Neuronal stem cell (in vitro differentiated cells): ENCODE results near the gene CPSF6.

ENCODE experiments used
- DNase-seq: peaks from one replicate; pipeline ENCODE4 v3.0.0-alpha.2; 2013; ENCODE audit warnings: low spot score
- H2AFZ ChIP-seq: one replicate; pipeline ENCODE4 v1.6.1; 2013; ENCODE audit warnings: mild to moderate bottlenecking, low read length, inconsistent platforms
- H2AK5ac ChIP-seq: 2 replicates; pipeline ENCODE4 v1.6.1; 2013; ENCODE audit warnings: low read depth, mild to moderate bottlenecking, inconsistent platforms, low read length, moderate library complexity, mixed read lengths
- H2BK120ac ChIP-seq: 2 replicates; pipeline ENCODE4 v1.6.1; 2013; ENCODE audit warnings: low read depth, mild to moderate bottlenecking, inconsistent platforms, low read length, moderate library complexity, mixed read lengths
- H2BK12ac ChIP-seq: one replicate; pipeline ENCODE4 v1.6.1; 2013; ENCODE audit warnings: low read length, inconsistent platforms
- H2BK15ac ChIP-seq: 2 replicates; pipeline ENCODE4 v1.6.1; 2013; ENCODE audit warnings: mild to moderate bottlenecking, low read length, inconsistent platforms, mixed read lengths
- H2BK5ac ChIP-seq: one replicate; pipeline ENCODE4 v1.6.1; 2013; ENCODE audit warnings: inconsistent platforms, mild to moderate bottlenecking, low read length, moderate library complexity
- H3K14ac ChIP-seq: one replicate; pipeline ENCODE4 v1.6.1; 2013; ENCODE audit warnings: low read length, inconsistent platforms
- H3K18ac ChIP-seq: 2 replicates; pipeline ENCODE4 v1.6.1; 2013; ENCODE audit warnings: low read length, inconsistent platforms
- H3K23ac ChIP-seq: 2 replicates; pipeline ENCODE4 v1.6.1; 2013; ENCODE audit warnings: low read depth, mild to moderate bottlenecking, mixed read lengths, low read length, inconsistent platforms; ENCODE audit not compliant: poor library complexity
- H3K27ac ChIP-seq: replicated peaks from 3 replicates; pipeline ENCODE4 v1.5.1; 2013; ENCODE audit warnings: low read length, inconsistent platforms
- H3K27me3 ChIP-seq, 3 experiments: 2 replicates each; pipeline ENCODE4 v1.6.1; 2013; ENCODE audit warnings: low read length in 3 of 3, mild to moderate bottlenecking in 2 of 3, inconsistent platforms in 1 of 3, low read depth in 1 of 3, mixed read lengths in 1 of 3, moderate library complexity in 1 of 3; ENCODE audit not compliant: control insufficient read depth in 3 of 3, insufficient read depth in 3 of 3
- H3K36me3 ChIP-seq, 2 donors: replicated peaks in 1 of 2; 2 replicates each; pipeline ENCODE4 v1.6.1; 2013; ENCODE audit warnings: low read length in 2 of 2; ENCODE audit not compliant: control insufficient read depth in 2 of 2, insufficient read depth in 2 of 2
- H3K4ac ChIP-seq: 2 replicates; pipeline ENCODE4 v1.6.1; 2013; ENCODE audit warnings: inconsistent platforms, mild to moderate bottlenecking, low read length, moderate library complexity
- H3K4me1 ChIP-seq, 2 donors: 1 replicate in 1 of 2; 2 replicates in 1 of 2; pipeline ENCODE4 v1.6.1; 2013; ENCODE audit warnings: low read length in 2 of 2, low read depth in 1 of 2; ENCODE audit not compliant: control insufficient read depth in 2 of 2, insufficient read depth in 1 of 2
- H3K4me2 ChIP-seq: one replicate; pipeline ENCODE4 v1.6.1; 2013; ENCODE audit warnings: mild to moderate bottlenecking, low read length, inconsistent platforms; ENCODE audit not compliant: insufficient read depth, poor library complexity, severe bottlenecking
- H3K4me3 ChIP-seq, 2 donors: 2 replicates each; pipeline ENCODE4 v1.5.1; 2013; ENCODE audit warnings: low read length in 2 of 2, mild to moderate bottlenecking in 2 of 2, inconsistent platforms in 1 of 2, moderate library complexity in 1 of 2
- H3K79me1 ChIP-seq: one replicate; pipeline ENCODE4 v1.6.1; 2013; ENCODE audit warnings: low read depth, mild to moderate bottlenecking, inconsistent platforms, low read length, moderate library complexity
- H3K9ac ChIP-seq: one replicate; pipeline ENCODE4 v1.6.1; 2013; ENCODE audit warnings: mild to moderate bottlenecking, low read depth, low read length, inconsistent platforms; ENCODE audit not compliant: poor library complexity
- H3K9me3 ChIP-seq, 2 donors: replicated peaks in 1 of 2; 2 replicates each; pipeline versions ENCODE3 to v1.6.1; 2013; ENCODE audit warnings: low read length in 2 of 2, mild to moderate bottlenecking in 2 of 2, inconsistent platforms in 1 of 2, low read depth in 1 of 2, mixed read lengths in 1 of 2, moderate library complexity in 1 of 2; ENCODE audit not compliant: control insufficient read depth in 2 of 2, insufficient read depth in 1 of 2
- H4K8ac ChIP-seq: one replicate; pipeline ENCODE4 v1.6.1; 2013; ENCODE audit warnings: low read depth, mild to moderate bottlenecking, inconsistent platforms, low read length, moderate library complexity
- H4K91ac ChIP-seq: one replicate; pipeline ENCODE4 v1.6.1; 2013; ENCODE audit warnings: low read length, low read depth, mild to moderate bottlenecking, inconsistent platforms; ENCODE audit not compliant: poor library complexity
- WGBS, 2 donors: extraction: QIAGEN DNeasy Blood & Tissue Kit; methylation state at CpG; one replicate each; pipeline ENCODE4 v1.1.7; 2013; ENCODE audit warnings: missing lambda C conversion rate in 2 of 2, mixed read lengths in 1 of 2; ENCODE audit not compliant: insufficient read length in 2 of 2, insufficient replicate concordance in 1 of 2; ENCODE audit errors: extremely low coverage in 2 of 2; 5-methylcytosine and 5-hydroxymethylcytosine counted together

CPSF6 gene

GRCh38 chr12:69275471-69275891 lies 36.1 kb downstream of the CPSF6 start:
- DNase-seq: no peak
- Histone ChIP-seq H2BK120ac (no peak overlapping the region), H2BK12ac (no peak overlapping the region), H2AFZ (no peak overlapping the region), H3K27me3 (no peaks in the 10 kb centered on the region), H3K4me3 (no peak overlapping the region), H3K9ac (no peak overlapping the region), H3K27ac (no peak overlapping the region), H3K4me2 (no peak overlapping the region), H3K36me3 (peaks cover 0 to 40% of the 10 kb centered on the region in 2 donors), H2AK5ac (no peak overlapping the region), H3K14ac (no peak overlapping the region), H4K91ac (no peak overlapping the region), H3K23ac (no peak overlapping the region), H3K9me3 (no peaks in the 10 kb centered on the region), H3K4me1 (no peaks in the 10 kb centered on the region), H3K4ac (no peak overlapping the region), H2BK5ac (no peak overlapping the region), H4K8ac (no peak overlapping the region), H2BK15ac (no peak overlapping the region), H3K18ac (no peak overlapping the region), H3K79me1 (no peaks in the 10 kb centered on the region)
- no CpG with 5 or more reads among the region's 1 CpG for WGBS, 2 donors

GRCh38 chr12:69278814-69279782 lies 39.7 kb downstream of the CPSF6 start:
- no peak overlapping the region for H2AFZ ChIP-seq
- no CpG with 5 or more reads among the region's 8 CpGs for whole genome bisulfite sequencing, 2 donors
- no peak for DNase-seq
- no peak overlapping the region for H3K4me2 ChIP-seq
- no peak overlapping the region for H3K23ac ChIP-seq
- no peaks in the 10 kb centered on the region for H3K27me3 ChIP-seq
- no peak overlapping the region for H2BK5ac ChIP-seq
- H3K9me3 ChIP-seq: no peaks in the 10 kb centered on the region
- H3K4ac ChIP-seq: no peak overlapping the region
- H3K9ac ChIP-seq: no peak overlapping the region
- no peak overlapping the region for H2BK15ac ChIP-seq
- H3K4me3 ChIP-seq: no peak overlapping the region
- no peak overlapping the region for H2BK120ac ChIP-seq
- no peak overlapping the region for H2BK12ac ChIP-seq
- H4K91ac ChIP-seq: no peak overlapping the region
- H3K18ac ChIP-seq: no peak overlapping the region
- H3K36me3 ChIP-seq: peaks cover 0 to 3% of the 10 kb centered on the region in 2 donors
- H4K8ac ChIP-seq: no peak overlapping the region
- no peak overlapping the region for H3K14ac ChIP-seq
- no peak overlapping the region for H3K27ac ChIP-seq
- no peaks in the 10 kb centered on the region for H3K4me1 ChIP-seq
- no peaks in the 10 kb centered on the region for H3K79me1 ChIP-seq
- H2AK5ac ChIP-seq: no peak overlapping the region

- Histone ChIP-seq H3K23ac (no peak overlapping the region), H3K4me2 (no peak overlapping the region), H3K27ac (no peak overlapping the region), H3K27me3 (no peaks in the 10 kb centered on the region), H4K8ac (no peak overlapping the region), H3K79me1 (no peaks in the 10 kb centered on the region), H3K4ac (no peak overlapping the region), H3K36me3 (no peaks in the 10 kb centered on the region), H3K9ac (no peak overlapping the region), H2AK5ac (no peak overlapping the region), H2BK120ac (no peak overlapping the region), H2BK12ac (no peak overlapping the region), H3K14ac (no peak overlapping the region), H2AFZ (peak overlapping the region; percentile 48), H3K9me3 (no peaks in the 10 kb centered on the region), H3K18ac (no peak overlapping the region), H3K4me3 (no peak overlapping the region), H4K91ac (no peak overlapping the region), H3K4me1 (no peaks in the 10 kb centered on the region), H2BK5ac (no peak overlapping the region), H2BK15ac (no peak overlapping the region)
- no CpG with 5 or more reads among the region's 19 CpGs for WGBS, 2 donors
- DNase-seq: peak; percentile 12
Observed at GRCh38 chr12:69284131-69284530, 44.8 kb downstream of the CPSF6 start.

DNA sequence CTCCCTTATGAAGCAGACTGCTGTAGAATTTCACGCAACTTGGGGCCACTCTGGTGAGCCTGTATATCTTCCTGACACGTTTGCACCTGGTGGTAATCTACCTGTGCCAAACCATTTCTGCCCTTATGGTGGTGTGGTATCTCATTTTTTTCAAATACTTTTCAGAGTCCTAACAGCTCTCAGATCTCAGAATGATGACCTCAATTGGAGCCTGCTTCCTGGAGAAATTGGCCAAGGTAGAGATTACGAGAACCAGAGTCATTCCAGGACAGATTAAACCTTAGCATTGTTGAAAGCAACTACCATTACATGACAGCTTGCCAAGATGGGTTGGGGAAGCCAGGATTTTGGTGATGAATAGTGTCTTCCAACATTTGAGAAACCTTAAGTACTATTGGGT lies 48.2 kb downstream of the CPSF6 start:
- Histone ChIP-seq H2BK12ac (no peak overlapping the region), H3K4ac (no peak overlapping the region), H2BK5ac (no peak overlapping the region), H2AFZ (no peak overlapping the region), H3K9me3 (no peaks in the 10 kb centered on the region), H3K4me1 (no peaks in the 10 kb centered on the region), H3K27me3 (no peaks in the 10 kb centered on the region), H3K4me2 (no peak overlapping the region), H3K23ac (no peak overlapping the region), H2AK5ac (no peak overlapping the region), H4K8ac (no peak overlapping the region), H4K91ac (no peak overlapping the region), H3K14ac (no peak overlapping the region), H2BK120ac (no peak overlapping the region), H2BK15ac (no peak overlapping the region), H3K36me3 (no peaks in the 10 kb centered on the region), H3K4me3 (no peak overlapping the region), H3K27ac (no peak overlapping the region), H3K79me1 (no peaks in the 10 kb centered on the region), H3K9ac (no peak overlapping the region), H3K18ac (no peak overlapping the region)
- DNase-seq: no peak
- no CpG with 5 or more reads among the region's 3 CpGs for WGBS, 2 donors
